Kidney (tissue), 22 donors: ENCODE measurements around the gene SPIN4. TPM values are rescaled to one million over a fixed set of nuclear protein-coding genes. Genes with fewer than 3 reads are reported as not detected.
"Not testable (repeated sequence)": the region's sequence is repeated elsewhere in the genome, so short reads cannot be mapped to it uniquely, and the experiment has no call there.

Source experiments
- DNase-seq, 5 donors: peaks; one replicate each; pipeline ENCODE4 v3.0.0-alpha.2; 2013 to 2020
- FAIRE-seq: peaks from 2 replicates; lab custom pipeline; 2012; peaks lifted over from hg19 to GRCh38; lab: Jason Lieb, UNC
- H3K27ac ChIP-seq, 2 donors: one replicate each; pipeline ENCODE4 v1.7.0; 2013; ENCODE audit warnings: low read depth in 2 of 2, low read length in 2 of 2, inconsistent platforms in 1 of 2
- H3K27me3 ChIP-seq: one replicate; pipeline ENCODE4 v1.7.1; 2013; ENCODE audit warnings: low read length, inconsistent platforms; ENCODE audit not compliant: control insufficient read depth, insufficient read depth
- H3K36me3 ChIP-seq, 3 donors: one replicate each; pipeline versions ENCODE4 v1.7.0 to v1.7.1; 2013; ENCODE audit warnings: low read length in 3 of 3, control low read depth in 1 of 3, inconsistent platforms in 1 of 3; ENCODE audit not compliant: insufficient read depth in 3 of 3, control insufficient read depth in 2 of 3
- H3K4me1 ChIP-seq, 3 donors: one replicate each; pipeline versions ENCODE4 v1.7.0 to v1.7.1; 2013; ENCODE audit warnings: low read length in 3 of 3, inconsistent platforms in 1 of 3, low read depth in 1 of 3; ENCODE audit not compliant: control insufficient read depth in 2 of 3, insufficient read depth in 2 of 3
- H3K4me3 ChIP-seq, 3 donors: one replicate each; pipeline versions ENCODE4 v1.7.0 to v1.8.1; 2013; ENCODE audit warnings: low read length in 3 of 3, control low read depth in 1 of 3, inconsistent platforms in 1 of 3
- H3K9ac ChIP-seq, 3 donors: one replicate each; pipeline versions ENCODE4 v1.7.0 to v1.7.1; 2013; ENCODE audit warnings: low read length in 3 of 3, control low read depth in 1 of 3, inconsistent platforms in 1 of 3
- H3K9me3 ChIP-seq, 3 donors: one replicate each; pipeline versions ENCODE4 v1.7.0 to v1.7.1; 2013; ENCODE audit warnings: low read length in 3 of 3, control low read depth in 1 of 3, inconsistent platforms in 1 of 3; ENCODE audit not compliant: control insufficient read depth in 2 of 3, insufficient read depth in 1 of 3
- CTCF ChIP-seq: IDR thresholded peaks from 3 replicates; pipeline ENCODE4 v1.5.1; 2012; ENCODE audit warnings: mild to moderate bottlenecking, moderate library complexity, borderline replicate concordance; ENCODE audit not compliant: insufficient read depth; ENCODE audit errors: extremely low read depth
- intact Hi-C: fragments of 100-400 bp; cut with DNase I; formaldehyde crosslinking; loops from one replicate; pipeline ENCODE4 v1.11.1; 2022
- long read RNA-seq, 10 donors: library from polyadenylated mRNA in 1 of 10; unstranded in 1 of 10; transcript quantifications; one replicate each; pipeline ENCODE4 v2.0.0 and lab custom pipeline, GENCODE V29; 2021 to 2026
- polyA plus RNA-seq: library from polyadenylated mRNA; stranded (reverse); fragments of 350-450 nt; fragmentation: Illumina TruSeq; extraction: RNeasy Lipid Tissue Mini Kit (QIAGEN cat#74804); gene quantifications from one replicate; pipeline ENCODE4 v1.2.3, GENCODE V29; 2014; ENCODE audit warnings: low read depth, low replicate concordance; ENCODE audit not compliant: insufficient read depth
- total RNA-seq: library from RNA; stranded (reverse); fragmentation: NEBNext Ultra II Directional; extraction: Animal tissue kit (Norgen Biotek cat#: 25700); gene quantifications from one replicate; pipeline ENCODE4 v1.2.1, GENCODE V29; 2021
- donor health status: control.
- donor health status: control.
- donor health status: control.
- donor health status: control.
- donor health status: control.
- donor health status: DM: yes; HTN: yes; CAD: no.
- donor health status: Normal renal cell carcinoma (clear cell type).

SPIN4 gene
- total RNA-seq (4.2 TPM), polyA plus RNA-seq (0.77 TPM)
- long read RNA-seq, donor 1, full-length matches to known transcripts: 27 of 27 reads
- long read RNA-seq, donor 1, partial matches to known transcripts: 0 of 27 reads
- long read RNA-seq, donor 1, other reads (novel, unspliced or antisense): 0 of 27 reads
- long read RNA-seq, donor 2, full-length matches to known transcripts: 14 of 14 reads
- long read RNA-seq, donor 2, partial matches to known transcripts: 0 of 14 reads
- long read RNA-seq, donor 2, other reads (novel, unspliced or antisense): 0 of 14 reads
- long read RNA-seq, donor 3, full-length matches to known transcripts: 19 of 19 reads
- long read RNA-seq, donor 3, partial matches to known transcripts: 0 of 19 reads
- long read RNA-seq, donor 3, other reads (novel, unspliced or antisense): 0 of 19 reads
- long read RNA-seq, donor 4, full-length matches to known transcripts: 19 of 19 reads
- long read RNA-seq, donor 4, partial matches to known transcripts: 0 of 19 reads
- long read RNA-seq, donor 4, other reads (novel, unspliced or antisense): 0 of 19 reads
- long read RNA-seq, donor 5, full-length matches to known transcripts: 5 of 5 reads
- long read RNA-seq, donor 5, partial matches to known transcripts: 0 of 5 reads
- long read RNA-seq, donor 5, other reads (novel, unspliced or antisense): 0 of 5 reads
- long read RNA-seq, donor 6, full-length matches to known transcripts: 36 of 36 reads
- long read RNA-seq, donor 6, partial matches to known transcripts: 0 of 36 reads
- long read RNA-seq, donor 6, other reads (novel, unspliced or antisense): 0 of 36 reads
- long read RNA-seq, donor 7: 0 reads
- long read RNA-seq, donor 8, full-length matches to known transcripts: 21 of 21 reads
- long read RNA-seq, donor 8, partial matches to known transcripts: 0 of 21 reads
- long read RNA-seq, donor 8, other reads (novel, unspliced or antisense): 0 of 21 reads
- long read RNA-seq, donor 9, full-length matches to known transcripts: 14 of 14 reads
- long read RNA-seq, donor 9, partial matches to known transcripts: 0 of 14 reads
- long read RNA-seq, donor 9, other reads (novel, unspliced or antisense): 0 of 14 reads
- long read RNA-seq, donor 10, full-length matches to known transcripts: 23 of 23 reads
- long read RNA-seq, donor 10, partial matches to known transcripts: 0 of 23 reads
- long read RNA-seq, donor 10, other reads (novel, unspliced or antisense): 0 of 23 reads

GRCh38 chrX:63350941-63351616 lies at the start of gene SPIN4:
SPIN4 (minus strand) TSS chrX:63351332; CDS start chrX:63350819, 513 bp downstream.
- Histone ChIP-seq H3K27me3 (no peaks in the 10 kb centered on the region), H3K27ac (peak within 1 kb of the TSS; percentile 54 to 63), H3K36me3 (no peaks in the 10 kb centered on the region), H3K4me1 (no peaks in the 10 kb centered on the region), H3K4me3 (peak within 1 kb of the TSS; percentile 70 to 80 (median 77)), H3K9me3 (no peaks in the 10 kb centered on the region), H3K9ac (peak within 1 kb of the TSS; percentile 22 to 62 (median 47))
- DNase-seq (peak; percentile 92 to 95 (median 93)), FAIRE-seq (no peak)
- intact Hi-C loops: no loop called here
- TF ChIP-seq CTCF: no peak

DNA sequence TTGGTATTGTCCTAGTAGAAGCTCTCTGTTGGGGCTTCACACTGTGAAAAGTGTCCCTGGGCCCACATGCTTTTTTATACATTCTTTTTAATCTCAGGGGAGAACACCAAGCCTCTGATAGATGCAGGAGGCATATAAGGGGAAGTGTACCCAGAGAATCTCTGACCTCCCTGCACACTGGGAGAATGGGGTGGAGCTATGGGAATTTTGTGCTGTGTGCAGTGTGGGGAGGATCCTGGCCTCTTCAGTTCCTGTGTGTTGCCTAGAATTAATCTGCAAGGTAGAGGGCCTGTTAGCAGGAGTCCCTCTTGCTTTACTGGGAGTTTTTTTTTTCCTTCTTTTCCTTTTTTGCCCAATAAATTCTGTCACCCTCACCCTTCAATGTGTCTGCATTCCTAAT lies 49.2 kb upstream of the SPIN4 start:
- DNase-seq: no peak
- Histone ChIP-seq H3K27me3 (no peaks in the 10 kb centered on the region), H3K36me3 (no peaks in the 10 kb centered on the region), H3K9ac (no peak overlapping the region), H3K4me1 (no peaks in the 10 kb centered on the region), H3K4me3 (no peak overlapping the region), H3K9me3 (no peaks in the 10 kb centered on the region), H3K27ac (no peak overlapping the region)
- no peak for TF ChIP-seq CTCF
- intact Hi-C loops: no loop called here
- no peak for FAIRE-seq

- no peak for TF ChIP-seq CTCF
- Histone ChIP-seq H3K27ac (no peak overlapping the region), H3K9ac (no peak overlapping the region), H3K9me3 (no peaks in the 10 kb centered on the region), H3K36me3 (no peaks in the 10 kb centered on the region), H3K4me3 (no peak overlapping the region), H3K27me3 (no peaks in the 10 kb centered on the region), H3K4me1 (no peaks in the 10 kb centered on the region)
- intact Hi-C loops: no loop called here
- DNase-seq (no peak), FAIRE-seq (no peak)
Measured at GRCh38 chrX:63394872-63395271, 43.7 kb upstream of the SPIN4 start.

GRCh38 chrX:63393094-63393493 lies 42.0 kb upstream of the SPIN4 start:
- intact Hi-C loops, FAIRE-seq, H3K36me3 ChIP-seq, H3K4me3 ChIP-seq, H3K9me3 ChIP-seq, H3K4me1 ChIP-seq, H3K27me3 ChIP-seq, H3K27ac ChIP-seq, H3K9ac ChIP-seq: not testable (repeated sequence)
- peak in 1 of 5 donors; percentile 55 for DNase-seq
